HCT116 (cell line): Measurements from ENCODE around the gene NUMB. TPM values are rescaled to one million over a fixed set of nuclear protein-coding genes. Genes with fewer than 3 reads are reported as not detected.

Experiments
- ATAC-seq: fragments of 200-7000 bp; cut with Tn5 transposase; 2 replicates; pipeline ENCODE4 v1.9.1; 2020; ENCODE audit warnings: mild to moderate bottlenecking, moderate library complexity
- BruUV-seq: library from RNA; stranded (reverse); fragments of 400-500 nt; replicated peaks from 2 replicates; lab custom pipeline; 2021; lab: Mats Ljungman, UMichigan
- CTCF ChIA-PET: fragments of 300-600 bp; sonication (Branson Sonifier 250); formaldehyde crosslinking; loops from one replicate; lab custom pipeline; 2021; ENCODE audit warnings: antibody characterized with exemption; lab: Charles Lee
- POLR2A ChIA-PET: fragments of 300-600, 350-600 bp; sonication (Branson Sonifier 250); formaldehyde crosslinking; loops from one replicate; lab custom pipeline; 2021; ENCODE audit warnings: antibody characterized with exemption; lab: Charles Lee
- RAD21 ChIA-PET, 2 experiments: fragments of 300-600 bp; sonication (Branson Sonifier 250); formaldehyde crosslinking; loops; one replicate each; lab custom pipeline; 2023; ENCODE audit warnings: low total read pairs in 2 of 2; ENCODE audit not compliant: uncharacterized antibody in 2 of 2, unreplicated experiment in 2 of 2, low non-redundant PET in 1 of 2; lab: Charles Lee
- DNase-seq: peaks from one replicate; pipeline ENCODE4 v3.0.0-alpha.2; 2010; ENCODE audit warnings: low read depth, low spot score
- H2AFZ ChIP-seq: fragments of 200-600 bp; shearing (Covaris generic), sonication (generic); 2 replicates; pipeline ENCODE4 v1.6.1; 2017; ENCODE audit warnings: low read depth, mixed run types, mixed read lengths, antibody characterized with exemption, low read length; ENCODE audit not compliant: poor library complexity, severe bottlenecking
- H3K27ac ChIP-seq: 2 replicates; pipeline ENCODE4 v1.5.1; 2012; ENCODE audit warnings: low read depth, low read length
- H3K27me3 ChIP-seq: fragments of 200-600 bp; sonication (generic); 2 replicates; pipeline ENCODE4 v1.6.1; 2016; ENCODE audit warnings: mixed run types, low read length, mixed read lengths; ENCODE audit not compliant: insufficient read depth
- H3K36me3 ChIP-seq, 2 experiments: fragments of 200-500 bp in 1 of 2; fragments of 200-600 bp in 1 of 2; sonication (Bioruptor generic) in 1 of 2; sonication (generic) in 1 of 2; 2 replicates each; pipeline versions ENCODE4 v1.5.1 to v1.6.1; 2014 to 2016; ENCODE audit warnings: low read length in 2 of 2, inconsistent platforms in 1 of 2, mixed read lengths in 1 of 2, mixed run types in 1 of 2; ENCODE audit not compliant: insufficient read depth in 2 of 2, control insufficient read depth in 1 of 2
- H3K4me1 ChIP-seq, 2 experiments: fragments of 200-600 bp in 1 of 2; sonication (generic) in 1 of 2; 2 replicates each; pipeline versions ENCODE4 v1.5.1 to v1.6.1; 2012 to 2017; ENCODE audit warnings: low read length in 2 of 2, inconsistent platforms in 1 of 2, mild to moderate bottlenecking in 1 of 2, mixed read lengths in 1 of 2, mixed run types in 1 of 2, moderate library complexity in 1 of 2; ENCODE audit not compliant: insufficient read depth in 2 of 2, control insufficient read depth in 1 of 2
- H3K4me2 ChIP-seq: fragments of 200-600 bp; sonication (generic); 2 replicates; pipeline ENCODE4 v1.6.1; 2017; ENCODE audit warnings: mixed run types, low read length, mixed read lengths
- H3K4me3 ChIP-seq, 2 experiments: fragments of 200-600 bp in 1 of 2; sonication (generic) in 1 of 2; replicated peaks in 1 of 2; 2 replicates each; pipeline ENCODE4 v1.5.1; 2011 to 2016; ENCODE audit warnings: low read length in 2 of 2, control low read depth in 1 of 2, low read depth in 1 of 2, mild to moderate bottlenecking in 1 of 2, mixed read lengths in 1 of 2, mixed run types in 1 of 2
- H3K79me2 ChIP-seq: fragments of 200-600 bp; sonication (generic); 2 replicates; pipeline ENCODE4 v1.6.1; 2017; ENCODE audit warnings: mild to moderate bottlenecking, mixed run types, low read length, moderate library complexity, mixed read lengths; ENCODE audit not compliant: insufficient read depth
- H3K9ac ChIP-seq: fragments of 200-600 bp; sonication (generic); 2 replicates; pipeline ENCODE4 v1.6.1; 2016; ENCODE audit warnings: low read length, mixed read lengths
- H3K9me2 ChIP-seq: fragments of 200-600 bp; sonication (generic), shearing (Covaris generic); 2 replicates; pipeline ENCODE4 v1.6.1; 2017; ENCODE audit warnings: mixed run types, mild to moderate bottlenecking, moderate library complexity; ENCODE audit not compliant: insufficient read depth
- H3K9me3 ChIP-seq, 2 experiments: fragments of 200-500 bp in 1 of 2; fragments of 200-600 bp in 1 of 2; sonication (Bioruptor generic) in 1 of 2; sonication (generic) in 1 of 2; 2 replicates each; pipeline ENCODE4 v1.6.1; 2014 to 2017; ENCODE audit warnings: low read length in 2 of 2, mixed read lengths in 2 of 2, inconsistent platforms in 1 of 2, low read depth in 1 of 2, mild to moderate bottlenecking in 1 of 2, mixed run types in 1 of 2, moderate library complexity in 1 of 2; ENCODE audit not compliant: control insufficient read depth in 1 of 2, insufficient read depth in 1 of 2
- H4K20me1 ChIP-seq: fragments of 200-600 bp; sonication (generic), shearing (Covaris generic); 2 replicates; pipeline ENCODE4 v1.6.1; 2017; ENCODE audit warnings: mixed run types, mild to moderate bottlenecking, moderate library complexity; ENCODE audit not compliant: insufficient read depth
- CBX3 ChIP-seq: IDR thresholded peaks from 2 replicates; pipeline ENCODE4 v1.6.1; 2012; ENCODE audit warnings: low read depth
- CEBPB ChIP-seq: IDR thresholded peaks from 2 replicates; pipeline ENCODE4 v1.6.1; 2012; ENCODE audit warnings: low read depth
- ELF1 ChIP-seq: IDR thresholded peaks from 2 replicates; pipeline ENCODE4 v1.6.1; 2012; ENCODE audit warnings: low read depth, borderline replicate concordance
- EZH2 ChIP-seq: fragments of 200-600 bp; sonication (generic); IDR thresholded peaks from 2 replicates; pipeline ENCODE4 v1.6.1; 2017; ENCODE audit warnings: antibody characterized with exemption, mixed run types
- FOSL1 ChIP-seq: IDR thresholded peaks from 2 replicates; pipeline ENCODE4 v1.6.1; 2012; ENCODE audit warnings: low read depth
- POLR2AphosphoS5 ChIP-seq: IDR thresholded peaks from 2 replicates; pipeline ENCODE4 v1.6.1; 2011; ENCODE audit warnings: mild to moderate bottlenecking, low read depth, low read length, moderate library complexity
- SIN3A ChIP-seq: IDR thresholded peaks from 2 replicates; pipeline ENCODE4 v1.6.1; 2012; ENCODE audit warnings: low read depth
- SP1 ChIP-seq: IDR thresholded peaks from 2 replicates; pipeline ENCODE4 v1.6.1; 2012; ENCODE audit warnings: low read depth
- SRF ChIP-seq: IDR thresholded peaks from 2 replicates; pipeline ENCODE4 v1.6.1; 2012; ENCODE audit warnings: low read depth
- YY1 ChIP-seq: IDR thresholded peaks from 2 replicates; pipeline ENCODE4 v1.6.1; 2011; ENCODE audit warnings: low read length, low read depth, moderate library complexity, mild to moderate bottlenecking; ENCODE audit not compliant: insufficient replicate concordance; ENCODE audit errors: extremely low read depth
- intact Hi-C: fragments of 100-400 bp; cut with micrococcal nuclease; formaldehyde crosslinking; loops from 2 replicates; pipeline ENCODE4 v1.10.0; 2022
- total RNA-seq: library from RNA; stranded (reverse); gene quantifications from one replicate; pipeline ENCODE4 v1.2.1, GENCODE V29; 2021; ENCODE audit not compliant: unreplicated experiment
- TF ChIP-seq, protein P1 (sequence below): IDR thresholded peaks from 2 replicates; pipeline ENCODE4 v1.6.1; 2012; ENCODE audit warnings: low read depth
- TF ChIP-seq, protein P2 (sequence below), 3 experiments: fragments of 200-600 bp in 1 of 3; sonication (generic) in 1 of 3; IDR thresholded peaks in 2 of 3; conservative IDR thresholded peaks in 1 of 3; 2 replicates each; pipeline ENCODE4 v1.5.1; 2012 to 2017; ENCODE audit warnings: low read depth in 2 of 3, low read length in 2 of 3, antibody characterized with exemption in 1 of 3, borderline replicate concordance in 1 of 3, control low read depth in 1 of 3, mild to moderate bottlenecking in 1 of 3, mixed read lengths in 1 of 3, mixed run types in 1 of 3, moderate library complexity in 1 of 3; ENCODE audit not compliant: insufficient read depth in 1 of 3
- TF ChIP-seq, protein P3 (sequence below): IDR thresholded peaks from 2 replicates; pipeline ENCODE4 v1.6.1; 2012
- TF ChIP-seq, protein P4 (sequence below): IDR thresholded peaks from 2 replicates; pipeline ENCODE4 v1.6.1; 2012

The NUMB gene
- total RNA-seq, 1 experiment from 2014 or later: 43.0 TPM

DNA sequence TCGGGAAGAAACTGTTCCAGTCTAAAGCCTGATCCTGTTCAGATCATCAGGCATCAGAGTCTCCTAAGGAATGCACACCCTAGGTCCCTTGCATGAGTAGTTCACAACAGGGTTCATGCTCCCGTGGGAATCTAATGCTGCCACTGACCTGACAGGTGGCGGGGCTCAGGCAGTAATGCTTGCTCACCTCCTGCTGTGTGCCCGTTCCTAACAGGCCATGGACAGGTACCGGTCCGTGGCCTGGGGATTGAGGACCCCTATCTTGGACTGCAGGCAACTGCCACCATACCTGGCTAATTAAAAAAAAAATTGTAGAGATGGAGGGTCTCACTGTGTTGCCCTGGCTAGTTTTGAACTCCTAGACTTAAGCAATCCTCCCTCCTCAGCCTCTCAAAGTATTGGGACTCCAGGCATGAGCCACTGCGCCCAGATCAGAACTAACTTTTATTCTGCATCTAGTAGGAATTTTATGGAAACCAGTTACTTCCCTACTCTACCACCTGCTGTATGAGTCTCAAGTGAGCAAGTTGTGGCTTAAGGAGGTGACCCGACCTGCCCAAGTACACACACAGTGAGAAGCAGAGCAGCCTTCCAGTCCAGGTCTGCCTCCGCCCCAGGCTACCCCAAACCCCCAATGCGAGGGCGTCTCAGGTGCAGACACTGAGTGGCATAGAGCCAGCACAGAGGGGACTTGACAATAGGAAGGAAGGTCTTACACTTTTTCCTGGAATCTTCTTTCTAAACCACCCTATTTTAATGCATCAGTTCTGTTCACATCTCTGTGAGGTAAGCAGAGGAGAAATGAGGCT, 223.6 kb downstream of the NUMB start:
- ChIA-PET CTCF (no interaction called here), POLR2A (no interaction called here), RAD21 (no interaction called here)
- H3K27me3 ChIP-seq: 0 out of 2 replicates have a peak, but pooled peaks cover 14% of the 10 kb centered on the region
- no peaks in the 10 kb centered on the region for H4K20me1 ChIP-seq
- no peaks in the 10 kb centered on the region for H3K79me2 ChIP-seq
- H3K9me2 ChIP-seq: no peaks in the 10 kb centered on the region
- H3K4me3 ChIP-seq: no peak overlapping the region
- DNase-seq (no peak), ATAC-seq (no peak)
- H3K4me2 ChIP-seq: no peak overlapping the region
- H3K36me3 ChIP-seq: no peaks in the 10 kb centered on the region
- TF ChIP-seq ELF1: no peak
- TF ChIP-seq YY1: no peak
- no peak overlapping the region for H3K9ac ChIP-seq
- H3K27ac ChIP-seq: no peak overlapping the region
- H2AFZ ChIP-seq: no peak overlapping the region
- no TSS peak for BruUV-seq
- no peaks in the 10 kb centered on the region for H3K9me3 ChIP-seq
- peaks cover 9 to 18% of the 10 kb centered on the region in 2 experiments for H3K4me1 ChIP-seq
- intact Hi-C loops: no loop called here

DNA sequence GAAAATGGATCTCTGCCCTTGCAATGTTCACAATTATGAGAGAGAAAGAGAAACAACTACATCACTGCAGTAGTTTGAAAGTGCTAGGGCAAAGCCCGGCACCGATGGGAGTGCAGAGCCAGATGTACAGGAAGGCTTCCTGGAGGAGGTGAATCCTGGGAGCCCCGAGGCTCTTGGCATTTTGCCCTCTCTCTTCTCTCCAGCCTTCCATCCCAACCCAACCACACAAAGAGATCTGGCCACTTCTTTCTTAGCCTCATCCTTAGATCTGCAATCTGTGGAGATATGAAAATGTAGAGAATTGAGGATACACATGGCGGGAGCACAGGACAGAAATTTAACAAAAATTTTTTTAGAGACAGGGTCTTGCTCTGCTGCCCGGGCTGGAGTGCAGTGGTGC, 224.3 kb downstream of the NUMB start:
- no peaks in the 10 kb centered on the region for H3K9me2 ChIP-seq
- no TSS peak for BruUV-seq
- ChIA-PET RAD21 (no interaction called here), CTCF (no interaction called here), POLR2A (no interaction called here)
- no peaks in the 10 kb centered on the region for H3K79me2 ChIP-seq
- H3K4me3 ChIP-seq: no peak overlapping the region
- intact Hi-C loops: no loop called here
- no peak overlapping the region for H3K4me2 ChIP-seq
- no peak overlapping the region for H3K9ac ChIP-seq
- no peak overlapping the region for H2AFZ ChIP-seq
- DNase-seq (no peak), ATAC-seq (no peak)
- no peaks in the 10 kb centered on the region for H4K20me1 ChIP-seq
- H3K4me1 ChIP-seq: peaks cover 7 to 17% of the 10 kb centered on the region in 2 experiments
- no peak overlapping the region for H3K27ac ChIP-seq
- H3K36me3 ChIP-seq: no peaks in the 10 kb centered on the region
- H3K27me3 ChIP-seq: 0 out of 2 replicates have a peak, but pooled peaks cover 14% of the 10 kb centered on the region
- no peaks in the 10 kb centered on the region for H3K9me3 ChIP-seq
- TF ChIP-seq YY1: no peak
- TF ChIP-seq FOSL1: no peak
- TF ChIP-seq, protein P1, sequence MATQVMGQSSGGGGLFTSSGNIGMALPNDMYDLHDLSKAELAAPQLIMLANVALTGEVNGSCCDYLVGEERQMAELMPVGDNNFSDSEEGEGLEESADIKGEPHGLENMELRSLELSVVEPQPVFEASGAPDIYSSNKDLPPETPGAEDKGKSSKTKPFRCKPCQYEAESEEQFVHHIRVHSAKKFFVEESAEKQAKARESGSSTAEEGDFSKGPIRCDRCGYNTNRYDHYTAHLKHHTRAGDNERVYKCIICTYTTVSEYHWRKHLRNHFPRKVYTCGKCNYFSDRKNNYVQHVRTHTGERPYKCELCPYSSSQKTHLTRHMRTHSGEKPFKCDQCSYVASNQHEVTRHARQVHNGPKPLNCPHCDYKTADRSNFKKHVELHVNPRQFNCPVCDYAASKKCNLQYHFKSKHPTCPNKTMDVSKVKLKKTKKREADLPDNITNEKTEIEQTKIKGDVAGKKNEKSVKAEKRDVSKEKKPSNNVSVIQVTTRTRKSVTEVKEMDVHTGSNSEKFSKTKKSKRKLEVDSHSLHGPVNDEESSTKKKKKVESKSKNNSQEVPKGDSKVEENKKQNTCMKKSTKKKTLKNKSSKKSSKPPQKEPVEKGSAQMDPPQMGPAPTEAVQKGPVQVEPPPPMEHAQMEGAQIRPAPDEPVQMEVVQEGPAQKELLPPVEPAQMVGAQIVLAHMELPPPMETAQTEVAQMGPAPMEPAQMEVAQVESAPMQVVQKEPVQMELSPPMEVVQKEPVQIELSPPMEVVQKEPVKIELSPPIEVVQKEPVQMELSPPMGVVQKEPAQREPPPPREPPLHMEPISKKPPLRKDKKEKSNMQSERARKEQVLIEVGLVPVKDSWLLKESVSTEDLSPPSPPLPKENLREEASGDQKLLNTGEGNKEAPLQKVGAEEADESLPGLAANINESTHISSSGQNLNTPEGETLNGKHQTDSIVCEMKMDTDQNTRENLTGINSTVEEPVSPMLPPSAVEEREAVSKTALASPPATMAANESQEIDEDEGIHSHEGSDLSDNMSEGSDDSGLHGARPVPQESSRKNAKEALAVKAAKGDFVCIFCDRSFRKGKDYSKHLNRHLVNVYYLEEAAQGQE: no peak
- TF ChIP-seq, protein P2, sequence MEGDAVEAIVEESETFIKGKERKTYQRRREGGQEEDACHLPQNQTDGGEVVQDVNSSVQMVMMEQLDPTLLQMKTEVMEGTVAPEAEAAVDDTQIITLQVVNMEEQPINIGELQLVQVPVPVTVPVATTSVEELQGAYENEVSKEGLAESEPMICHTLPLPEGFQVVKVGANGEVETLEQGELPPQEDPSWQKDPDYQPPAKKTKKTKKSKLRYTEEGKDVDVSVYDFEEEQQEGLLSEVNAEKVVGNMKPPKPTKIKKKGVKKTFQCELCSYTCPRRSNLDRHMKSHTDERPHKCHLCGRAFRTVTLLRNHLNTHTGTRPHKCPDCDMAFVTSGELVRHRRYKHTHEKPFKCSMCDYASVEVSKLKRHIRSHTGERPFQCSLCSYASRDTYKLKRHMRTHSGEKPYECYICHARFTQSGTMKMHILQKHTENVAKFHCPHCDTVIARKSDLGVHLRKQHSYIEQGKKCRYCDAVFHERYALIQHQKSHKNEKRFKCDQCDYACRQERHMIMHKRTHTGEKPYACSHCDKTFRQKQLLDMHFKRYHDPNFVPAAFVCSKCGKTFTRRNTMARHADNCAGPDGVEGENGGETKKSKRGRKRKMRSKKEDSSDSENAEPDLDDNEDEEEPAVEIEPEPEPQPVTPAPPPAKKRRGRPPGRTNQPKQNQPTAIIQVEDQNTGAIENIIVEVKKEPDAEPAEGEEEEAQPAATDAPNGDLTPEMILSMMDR (IDR thresholded peaks at IDR 0.05 in 2 of 3, conservative IDR thresholded peaks at IDR 0.05 in 1 of 3; ENCODE audit: borderline replicate concordance in 1 of 3, insufficient read depth in 1 of 3, low read depth in 2 of 3, low read length in 2 of 3): no peak
- no peak for TF ChIP-seq SIN3A
- TF ChIP-seq SRF: no peak
- no peak for TF ChIP-seq POLR2AphosphoS5
- TF ChIP-seq, protein P3, sequence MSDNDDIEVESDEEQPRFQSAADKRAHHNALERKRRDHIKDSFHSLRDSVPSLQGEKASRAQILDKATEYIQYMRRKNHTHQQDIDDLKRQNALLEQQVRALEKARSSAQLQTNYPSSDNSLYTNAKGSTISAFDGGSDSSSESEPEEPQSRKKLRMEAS: no peak
- TF ChIP-seq, protein P4, sequence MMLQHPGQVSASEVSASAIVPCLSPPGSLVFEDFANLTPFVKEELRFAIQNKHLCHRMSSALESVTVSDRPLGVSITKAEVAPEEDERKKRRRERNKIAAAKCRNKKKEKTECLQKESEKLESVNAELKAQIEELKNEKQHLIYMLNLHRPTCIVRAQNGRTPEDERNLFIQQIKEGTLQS: no peak
- no peak for TF ChIP-seq ELF1
- TF ChIP-seq CEBPB: no peak
- no peak for TF ChIP-seq SP1
- no peak for TF ChIP-seq EZH2
- TF ChIP-seq CBX3: no peak
